Chondrocyte (in vitro differentiated cells): ENCODE results near the gene TOP3B. TPM values are rescaled to one million over a fixed set of nuclear protein-coding genes. Genes with fewer than 3 reads are reported as not detected.
"Not testable (repeated sequence)": the region's sequence is repeated elsewhere in the genome, so short reads cannot be mapped to it uniquely, and the experiment has no call there.

Experiments used
- DNase-seq: peaks from one replicate; pipeline ENCODE4 v3.0.0; 2021; ENCODE audit warnings: mixed read lengths, low spot score
- H3K27ac Mint-ChIP-seq: one replicate; pipeline ENCODE4 v1.8.0; 2021; ENCODE audit warnings: mild to moderate bottlenecking, moderate library complexity, mixed read lengths; ENCODE audit not compliant: unreplicated experiment
- H3K27me3 Mint-ChIP-seq: 2 replicates; pipeline ENCODE4 v1.8.0; 2021; ENCODE audit warnings: low read depth, mixed read lengths
- H3K36me3 Mint-ChIP-seq: 2 replicates; pipeline ENCODE4 v1.8.0; 2021; ENCODE audit warnings: low read depth, mixed read lengths
- H3K4me1 Mint-ChIP-seq: 2 replicates; pipeline ENCODE4 v1.8.0; 2021; ENCODE audit warnings: low read depth, mild to moderate bottlenecking, mixed read lengths
- H3K4me3 Mint-ChIP-seq: one replicate; pipeline ENCODE4 v1.8.0; 2021; ENCODE audit warnings: mild to moderate bottlenecking, moderate library complexity, mixed read lengths; ENCODE audit not compliant: unreplicated experiment
- H3K9me3 Mint-ChIP-seq: 2 replicates; pipeline ENCODE4 v1.8.0; 2021; ENCODE audit warnings: low read depth, mixed read lengths
- CTCF ChIP-seq: fragments of 200-600 bp; sonication (generic); IDR thresholded peaks from 2 replicates; pipeline ENCODE4 v1.5.0; 2021; ENCODE audit warnings: antibody characterized with exemption, mild to moderate bottlenecking, moderate library complexity
- total RNA-seq: library from RNA; stranded (reverse); gene quantifications from 3 replicates; pipeline ENCODE4 v1.2.1, GENCODE V29; 2021

Gene TOP3B
- total RNA-seq, 1 donor from 2014 or later: 25.8 TPM

DNA sequence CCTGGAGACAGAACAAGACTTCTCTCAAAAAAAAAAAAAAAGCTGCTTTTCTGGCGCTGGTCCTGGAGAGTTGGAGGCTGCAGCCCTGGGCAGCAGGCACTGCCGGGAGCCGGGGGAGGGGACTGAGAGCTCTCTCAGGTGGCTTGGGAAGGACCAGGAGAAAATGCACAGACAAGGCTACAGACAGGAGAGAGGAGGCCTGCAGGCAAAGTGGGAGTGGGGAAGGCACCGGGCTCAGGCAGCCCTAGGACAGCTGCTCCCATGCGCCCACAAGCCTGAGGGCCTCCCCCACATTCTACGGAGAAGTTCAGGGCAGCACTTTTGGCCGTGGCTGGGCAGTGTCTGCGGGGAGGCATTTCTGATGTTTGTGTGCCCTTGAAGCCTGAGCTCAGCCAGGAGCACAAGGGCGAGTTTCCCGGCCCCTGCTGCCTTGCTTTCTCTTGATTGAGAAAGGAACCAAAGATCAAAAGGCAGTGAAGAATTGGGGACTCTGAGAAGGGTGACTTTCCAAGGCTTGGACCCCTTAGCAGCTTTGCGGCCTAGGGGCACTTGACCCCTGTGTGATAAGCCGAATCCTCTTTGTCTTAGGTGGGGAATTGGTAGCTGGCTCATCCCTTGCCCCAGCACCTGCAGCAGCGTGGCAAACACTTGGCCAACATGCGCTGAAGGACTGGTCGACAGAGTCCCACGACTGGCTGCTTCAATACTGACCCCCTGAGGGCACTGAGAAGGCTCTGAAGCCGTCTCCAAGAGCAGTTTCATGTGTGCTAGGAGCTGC, 65.2 kb downstream of the TOP3B start:
- no peaks in the 10 kb centered on the region for H3K36me3 Mint-ChIP-seq
- H3K4me1 Mint-ChIP-seq: peaks cover 4% of the 10 kb centered on the region
- H3K27me3 Mint-ChIP-seq: no peaks in the 10 kb centered on the region
- H3K9me3 Mint-ChIP-seq: no peaks in the 10 kb centered on the region
- DNase-seq: no peak
- no peak for TF ChIP-seq CTCF
- no peak overlapping the region for H3K4me3 Mint-ChIP-seq
- no peak overlapping the region for H3K27ac Mint-ChIP-seq

- TF ChIP-seq CTCF: no peak
- no peak for DNase-seq
- Mint-ChIP-seq H3K36me3 (no peaks in the 10 kb centered on the region), H3K4me3 (no peak overlapping the region), H3K27me3 (no peaks in the 10 kb centered on the region), H3K27ac (peak overlapping the region; percentile 54), H3K9me3 (no peaks in the 10 kb centered on the region), H3K4me1 (peaks cover 4% of the 10 kb centered on the region)
These were observed 66.2 kb downstream of the TOP3B start for GRCh38 chr22:21916309-21916918.

GRCh38 chr22:21915624-21916308, 66.8 kb downstream of the TOP3B start:
- no peaks in the 10 kb centered on the region for H3K27me3 Mint-ChIP-seq
- H3K4me3 Mint-ChIP-seq: no peak overlapping the region
- DNase-seq: no peak
- no peak for TF ChIP-seq CTCF
- H3K36me3 Mint-ChIP-seq: no peaks in the 10 kb centered on the region
- no peaks in the 10 kb centered on the region for H3K9me3 Mint-ChIP-seq
- peaks cover 4% of the 10 kb centered on the region for H3K4me1 Mint-ChIP-seq
- no peak overlapping the region for H3K27ac Mint-ChIP-seq

GRCh38 chr22:21914033-21914642, 68.4 kb downstream of the TOP3B start:
- H3K36me3 Mint-ChIP-seq: not testable (repeated sequence)

GRCh38 chr22:21910367-21910766, 72.2 kb downstream of the TOP3B start:
- not testable (repeated sequence) for H3K9me3 Mint-ChIP-seq, H3K4me3 Mint-ChIP-seq, DNase-seq, H3K36me3 Mint-ChIP-seq, H3K27ac Mint-ChIP-seq, H3K27me3 Mint-ChIP-seq, H3K4me1 Mint-ChIP-seq

More at GRCh38 chr22:21914033-21914642, 68.4 kb downstream of the TOP3B start:
- H3K9me3 Mint-ChIP-seq, H3K4me3 Mint-ChIP-seq, H3K27ac Mint-ChIP-seq, H3K27me3 Mint-ChIP-seq, H3K4me1 Mint-ChIP-seq: not testable (repeated sequence)
- peak; percentile 14 for DNase-seq

GRCh38 chr22:21909871-21910270, 72.7 kb downstream of the TOP3B start:
- Mint-ChIP-seq H3K36me3 (no peaks in the 10 kb centered on the region), H3K27me3 (no peaks in the 10 kb centered on the region), H3K27ac (no peak overlapping the region), H3K4me3 (no peak overlapping the region), H3K9me3 (no peaks in the 10 kb centered on the region), H3K4me1 (no peaks in the 10 kb centered on the region)
- no peak for DNase-seq
- TF ChIP-seq CTCF: no peak
